Measurements from ENCODE around the gene CDK5.

Gene CDK5

GRCh38 chr7:151057506-151057988 is at the start of gene CDK5:
Gene CDK5 (minus strand): TSS chr7:151057897. CDS start chr7:151057848, 49 bp downstream.
- no peak for DNase-seq

DNA sequence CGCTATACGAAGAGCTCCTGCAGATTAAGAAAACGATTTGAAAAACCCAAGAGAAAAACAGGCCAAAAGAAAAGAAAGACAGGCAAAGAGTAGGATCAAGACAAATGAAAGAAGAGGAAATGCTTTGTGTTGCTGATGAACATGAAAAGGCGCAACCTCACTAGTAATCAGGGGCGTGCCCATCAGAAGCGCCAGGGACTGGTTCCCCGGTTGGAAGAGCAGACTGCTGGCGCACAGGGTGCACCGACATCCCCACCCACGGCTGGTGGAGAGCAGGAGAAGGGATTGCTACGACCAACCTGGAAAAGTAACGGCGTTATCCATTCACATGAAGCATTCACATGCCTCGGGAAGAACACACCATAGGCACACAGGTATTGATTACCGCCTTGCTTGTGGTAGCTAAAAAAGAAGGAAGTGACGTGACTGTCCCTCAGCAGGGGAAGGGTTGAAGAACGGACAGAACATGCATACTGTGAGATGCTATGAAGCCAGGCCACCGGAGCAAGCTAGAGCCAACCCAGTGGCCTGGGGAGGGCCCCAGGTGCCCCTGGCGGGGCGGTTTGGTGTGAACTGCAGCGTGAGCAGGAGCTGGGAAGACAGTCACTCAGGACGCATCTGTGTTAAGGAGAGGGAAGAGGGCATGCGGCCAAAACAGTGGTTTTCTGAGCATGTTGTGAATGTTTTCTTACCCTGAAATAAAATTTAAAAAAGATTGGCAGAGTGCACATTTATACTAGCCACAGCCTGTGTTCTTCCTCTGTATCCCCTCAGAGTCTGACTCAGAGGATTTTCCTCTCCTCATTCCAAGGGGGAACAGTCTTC is 46.9 kb upstream of the CDK5 start:
- no peak for DNase-seq

DNA sequence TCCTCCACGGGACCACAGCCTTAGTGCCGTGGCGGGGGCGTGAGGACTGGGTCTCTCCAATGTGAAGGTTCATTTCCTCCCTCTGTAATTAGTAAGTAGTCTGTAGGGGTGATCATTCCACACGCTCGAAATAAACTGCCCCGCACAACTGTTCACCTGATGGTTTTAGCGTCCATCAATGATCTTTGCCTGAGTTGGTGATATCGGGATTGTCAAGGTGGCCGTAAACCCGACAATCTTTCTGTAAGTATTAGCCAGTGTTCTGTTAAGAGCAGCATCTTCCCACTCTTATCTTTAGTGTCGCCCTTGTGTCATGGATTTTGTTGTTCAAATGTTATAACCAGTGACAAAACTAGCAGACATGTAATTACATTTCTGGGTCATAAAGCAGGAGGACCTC is 46.3 kb upstream of the CDK5 start:
- no peak for DNase-seq

DNA sequence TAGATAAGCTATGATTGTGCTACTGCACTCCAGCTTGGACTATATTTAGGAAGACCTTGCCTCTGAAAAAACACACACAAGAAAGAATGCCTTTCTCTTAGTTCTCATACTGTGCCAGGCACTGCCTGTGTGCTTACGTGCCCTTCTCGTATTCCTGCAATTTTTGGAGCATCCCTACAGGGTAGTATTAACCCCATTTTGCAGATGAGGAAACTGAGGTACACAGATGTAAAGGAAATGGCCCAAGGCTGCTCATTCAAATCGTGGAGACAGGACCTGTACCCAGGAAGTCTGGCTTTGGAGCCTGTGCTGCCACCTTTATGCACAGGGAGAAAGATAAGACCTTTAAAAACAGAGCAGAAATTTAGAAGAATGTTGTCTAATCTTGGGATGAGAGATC is 45.3 kb upstream of the CDK5 start:
- DNase-seq = no peak

GRCh38 chr7:151101621-151102396 is 44.1 kb upstream of the CDK5 start:
- no peak for DNase-seq

DNA sequence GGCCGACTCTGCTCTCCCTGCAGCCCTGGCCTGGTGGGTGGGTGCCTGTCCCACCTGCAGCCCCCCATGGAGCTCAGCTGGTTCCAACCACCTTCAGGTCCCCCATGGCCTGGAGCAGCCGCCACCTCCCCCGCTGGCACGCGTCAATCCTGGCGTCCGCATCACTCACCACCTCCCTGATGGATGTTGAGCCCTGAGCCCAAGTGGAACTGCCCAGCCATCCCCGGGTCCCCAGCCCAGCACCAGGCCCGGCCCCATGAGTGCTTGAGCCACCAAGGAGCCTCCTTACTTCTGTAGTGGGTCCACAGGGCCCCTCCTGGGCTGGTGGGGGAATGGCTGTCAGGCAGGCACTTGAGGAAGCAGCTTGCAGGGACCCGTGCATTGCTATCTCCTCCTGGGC is 43.2 kb upstream of the CDK5 start:
- no peak for DNase-seq

- DNase-seq = no peak
These were observed 42.0 kb upstream of the CDK5 start for GRCh38 chr7:151099486-151100211.

- no peak for DNase-seq
These were observed 38.3 kb upstream of the CDK5 start for GRCh38 chr7:151095828-151096475.

DNA sequence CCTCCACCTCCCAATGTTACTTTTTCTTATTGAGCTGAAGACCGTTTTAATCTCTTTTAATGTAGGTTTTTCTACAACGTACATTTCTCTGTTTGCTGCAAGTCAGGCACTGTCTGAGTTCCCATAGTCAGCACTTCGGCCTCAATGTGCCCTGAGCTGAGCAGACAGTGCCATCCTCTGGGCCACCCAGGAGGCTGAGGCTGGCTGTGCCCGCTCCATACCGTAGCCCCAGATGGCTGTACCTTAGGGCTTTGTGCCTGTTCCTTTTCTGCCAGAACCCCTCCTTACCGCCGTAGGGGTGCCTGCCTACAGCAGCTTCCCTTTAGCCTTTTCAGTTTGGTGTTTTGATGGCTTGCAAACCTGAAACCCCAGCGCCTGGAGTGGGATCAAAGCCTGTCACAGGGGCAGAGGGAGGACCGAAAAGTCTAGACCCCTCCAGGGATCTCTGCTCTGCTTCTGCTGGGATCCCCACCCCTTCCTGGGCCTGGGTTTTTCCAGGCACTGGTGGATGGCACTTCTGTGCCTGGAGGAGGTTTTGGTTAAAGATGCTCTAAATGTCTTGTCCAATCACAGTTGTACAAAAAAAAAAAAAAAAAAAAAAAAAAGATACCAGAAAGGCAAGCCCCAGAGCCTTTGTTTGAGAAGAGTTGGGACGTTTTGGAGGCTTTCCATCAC is 37.6 kb upstream of the CDK5 start:
- no peak for DNase-seq

DNA sequence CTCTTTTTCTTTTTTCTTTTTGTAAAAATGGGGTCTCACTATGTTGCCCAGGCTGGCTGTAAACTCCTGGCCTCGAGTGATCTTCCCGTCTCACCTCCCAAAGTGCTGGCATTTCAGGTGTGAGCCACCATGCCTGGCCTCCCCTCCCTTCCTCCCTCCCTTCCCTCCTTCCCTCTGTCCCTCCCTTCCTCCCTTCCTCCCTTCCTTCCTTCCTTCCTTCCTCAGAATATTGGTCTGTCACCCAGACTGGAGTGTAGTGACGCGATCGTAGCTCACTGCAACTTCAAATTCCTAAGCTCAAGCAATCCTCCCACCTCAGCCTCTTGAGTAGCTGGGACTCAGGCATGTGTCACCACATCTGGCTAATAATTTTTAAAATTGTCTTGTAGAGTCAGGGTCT is 37.0 kb upstream of the CDK5 start:
- no peak for DNase-seq

DNA sequence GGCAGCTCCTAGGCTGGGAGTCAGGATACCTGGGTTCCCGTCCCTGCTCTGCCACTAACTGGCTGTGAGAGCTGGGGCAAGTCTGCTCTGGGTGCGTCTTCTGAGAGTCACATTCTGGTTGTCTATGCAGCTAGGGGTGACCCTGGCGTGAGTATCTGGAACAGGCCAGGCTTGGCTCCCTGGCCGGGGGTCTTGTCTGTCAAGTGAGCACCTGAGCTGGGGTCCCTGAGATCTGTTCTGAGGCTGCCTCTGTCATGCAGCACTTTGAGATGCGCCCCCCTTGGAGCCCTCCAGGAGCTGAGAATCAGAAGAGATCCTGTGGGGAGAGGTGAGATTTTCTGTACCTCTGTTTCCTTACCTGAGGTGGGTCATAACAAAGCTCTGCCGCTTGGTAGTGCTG is 36.1 kb upstream of the CDK5 start:
- DNase-seq = no peak

GRCh38 chr7:151091988-151092387 is 34.3 kb upstream of the CDK5 start:
- no peak for DNase-seq

DNA sequence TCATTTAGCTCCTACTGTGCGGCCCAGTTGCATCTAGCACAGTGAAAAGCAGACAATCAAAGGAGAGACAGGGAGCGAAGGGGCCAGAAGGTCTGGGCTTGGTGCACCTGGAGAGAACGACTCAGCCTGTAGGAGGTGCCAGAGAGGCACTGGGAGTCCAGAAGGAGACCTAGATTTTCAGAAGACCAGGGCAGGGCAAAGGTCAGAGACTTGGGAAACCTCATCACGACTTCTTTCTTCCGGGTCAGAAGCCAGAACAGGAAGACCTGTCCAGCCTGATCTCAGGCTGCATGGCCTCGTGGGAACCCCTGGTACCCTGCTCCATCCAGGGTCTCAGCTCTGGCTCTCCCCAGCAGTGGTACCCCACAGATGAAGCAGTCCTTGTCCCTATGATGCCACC is 33.7 kb upstream of the CDK5 start:
- DNase-seq = no peak

DNA sequence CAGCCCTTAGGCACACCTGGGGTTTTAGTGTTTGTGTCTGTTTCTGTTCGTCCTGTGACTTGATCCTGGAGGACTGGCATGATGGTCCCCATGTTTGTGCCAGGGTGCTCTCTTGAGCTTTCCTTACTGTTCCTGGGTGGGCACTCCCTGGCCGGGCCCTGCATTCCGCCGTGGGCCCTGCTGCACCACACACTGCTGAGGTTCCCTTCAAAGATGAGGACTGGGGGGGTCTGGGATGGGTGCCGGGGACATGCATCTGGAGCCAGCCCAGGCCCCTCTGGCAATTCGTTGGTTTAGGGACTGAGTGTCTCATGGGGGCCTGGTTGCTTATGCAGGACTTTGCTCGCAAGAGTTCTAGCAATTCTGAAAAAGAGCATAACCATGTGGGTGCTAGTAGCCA is 33.3 kb upstream of the CDK5 start:
- no peak for DNase-seq

DNA sequence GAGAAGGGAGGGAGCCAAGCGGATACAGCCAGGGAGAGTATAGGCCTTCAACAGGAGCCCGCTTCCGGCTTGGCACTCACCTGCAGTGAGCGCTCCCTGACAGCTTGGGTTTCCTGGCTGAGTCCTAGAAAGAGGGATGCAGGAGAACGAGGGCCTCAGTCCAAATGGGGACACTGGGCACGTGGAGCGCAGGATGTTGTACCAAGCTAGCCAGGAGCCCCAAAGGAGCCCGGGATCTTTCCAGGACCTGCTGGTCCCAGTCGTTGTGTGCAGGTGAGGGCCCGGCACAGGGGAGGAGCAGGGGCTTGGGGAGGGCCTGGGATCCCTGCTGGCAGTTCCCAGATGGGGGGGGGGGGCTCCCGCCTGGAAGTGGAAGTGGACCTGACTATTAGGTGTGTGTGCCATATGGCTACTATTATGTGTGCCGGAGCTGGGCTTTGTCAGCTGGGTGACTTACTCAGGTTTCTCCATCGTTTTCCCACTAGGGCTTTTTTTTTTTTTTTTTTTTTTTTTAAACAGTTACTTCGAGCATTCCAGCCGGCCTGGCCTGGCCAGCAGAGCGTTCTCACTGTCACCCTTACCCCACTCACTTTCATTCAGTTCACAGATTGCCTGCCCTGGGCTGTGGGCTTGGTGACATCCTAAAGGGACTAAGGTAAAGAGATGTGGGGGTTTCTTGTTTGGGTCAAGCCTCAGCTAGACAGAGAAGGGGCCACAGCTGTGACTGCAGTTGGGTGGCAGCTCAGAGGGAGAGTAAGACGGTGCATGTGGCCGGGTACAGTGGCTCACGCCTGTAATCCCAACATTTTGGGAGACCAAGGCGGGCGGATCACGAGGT is 32.4 kb upstream of the CDK5 start:
- no peak for DNase-seq

DNA sequence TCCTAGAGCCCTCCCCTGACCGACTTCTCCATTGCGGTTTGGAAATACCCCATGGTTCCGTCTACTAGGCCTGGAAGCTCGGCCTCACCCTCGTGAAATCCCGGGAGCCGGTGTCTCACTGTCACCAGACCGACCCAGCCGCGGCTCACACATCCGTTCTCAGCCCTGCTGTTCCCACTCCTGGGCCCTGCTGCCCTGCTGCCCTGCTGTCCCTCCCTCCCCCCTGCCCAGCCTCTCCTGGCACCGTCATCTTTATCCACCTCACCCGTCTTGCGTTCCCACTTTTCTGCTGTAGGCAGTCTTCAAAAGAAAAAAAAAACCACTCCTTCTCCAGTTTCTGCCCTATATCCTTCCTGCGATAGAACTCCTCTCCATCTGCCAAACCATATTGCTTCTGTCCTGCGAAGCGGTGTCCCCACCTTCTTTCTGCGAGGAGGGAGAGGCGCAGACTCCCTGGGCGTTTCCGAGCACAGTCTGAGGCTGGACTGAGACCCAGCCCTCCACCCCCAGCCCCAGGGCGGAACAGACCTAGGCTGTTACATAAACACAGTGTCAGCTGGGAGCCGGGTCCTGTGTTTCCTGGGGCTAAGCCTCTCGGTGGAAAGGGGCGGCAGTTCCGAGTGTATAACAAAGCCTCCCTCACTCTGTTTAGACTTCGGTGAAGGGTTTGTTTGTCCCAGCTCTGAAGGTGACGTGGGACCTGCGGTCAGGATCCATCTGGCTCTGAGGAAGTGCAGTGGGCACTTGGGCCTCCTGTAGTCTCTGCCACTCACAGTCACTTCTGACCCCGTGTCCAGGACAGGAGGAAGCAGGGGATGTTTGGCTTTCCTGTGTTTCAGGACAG is 31.4 kb upstream of the CDK5 start:
- no peak for DNase-seq

- DNase-seq = no peak
These were observed 30.5 kb upstream of the CDK5 start for GRCh38 chr7:151088019-151088855.

DNA sequence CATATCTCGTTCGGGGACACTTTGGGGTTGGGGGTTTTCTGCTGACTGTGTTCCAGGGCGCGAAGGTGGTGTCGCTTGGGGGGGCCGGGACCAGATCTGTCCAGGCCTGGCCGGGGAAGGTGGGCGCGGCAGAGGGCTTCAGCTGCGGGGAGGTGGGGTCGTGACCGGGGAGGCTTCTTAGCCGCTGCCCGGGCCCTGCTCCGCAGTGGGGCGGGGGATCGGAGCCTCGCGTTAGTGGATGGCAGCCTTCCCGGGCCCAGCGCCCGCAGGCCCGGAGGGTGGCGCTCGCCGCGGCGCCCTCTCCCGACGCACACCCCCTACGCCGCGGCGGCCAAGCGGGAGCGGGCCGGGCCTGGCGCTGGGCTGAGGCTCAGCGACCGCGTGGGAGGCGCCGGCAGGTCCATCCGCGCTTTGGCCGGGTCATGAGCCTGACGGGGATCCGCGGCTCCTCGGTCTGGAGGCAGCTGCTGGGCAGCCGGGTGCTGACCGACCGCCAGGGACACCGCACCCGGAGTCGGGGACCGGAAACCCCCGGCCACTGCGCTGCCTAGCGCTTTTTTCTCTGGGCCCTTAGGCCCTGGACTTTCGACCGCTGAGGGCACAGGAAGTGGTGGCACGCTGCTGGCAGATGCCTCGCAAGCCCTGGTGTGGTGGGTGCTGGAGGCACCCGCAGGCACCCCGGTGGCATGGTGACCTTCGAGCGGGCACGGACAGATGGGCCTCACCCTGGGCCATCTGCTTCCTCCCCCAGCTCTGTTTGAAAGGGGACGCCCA is 29.7 kb upstream of the CDK5 start:
- DNase-seq = peak in 1 of 2 donors; percentile 29

GRCh38 chr7:151086802-151087244 is 29.1 kb upstream of the CDK5 start:
- no peak for DNase-seq
